CD4-positive, alpha-beta T cell (primary cell): ENCODE data around the gene BAIAP2. TPM values are rescaled to one million over a fixed set of nuclear protein-coding genes. Genes with fewer than 3 reads are reported as not detected.

ENCODE experiments used
- ATAC-seq: fragments of 200-7000 bp; cut with Tn5 transposase; one replicate; pipeline ENCODE4 v1.10.0; 2022; ENCODE audit warnings: mild to moderate bottlenecking; ENCODE audit not compliant: poor library complexity
- CTCF ChIA-PET: fragments of 350-600 bp; sonication (Branson Sonifier 250); formaldehyde crosslinking; loops from one replicate; lab custom pipeline; 2021; ENCODE audit warnings: antibody characterized with exemption, inconsistent platforms; lab: Charles Lee
- POLR2A ChIA-PET: fragments of 350-600 bp; sonication (Branson Sonifier 250); formaldehyde crosslinking; loops from one replicate; lab custom pipeline; 2021; ENCODE audit warnings: antibody characterized with exemption, inconsistent platforms; lab: Charles Lee
- DNase-seq, 14 experiments: peaks; one replicate each; pipeline ENCODE4 v3.0.0-alpha.2; 2013 to 2020; ENCODE audit warnings: mixed read lengths in 2 of 14
- H3K27ac ChIP-seq, 2 donors: one replicate each; pipeline versions ENCODE4 v1.5.1 to v1.7.0; 2013; ENCODE audit warnings: low read length in 2 of 2, low read depth in 1 of 2, mild to moderate bottlenecking in 1 of 2
- H3K27me3 ChIP-seq, 2 experiments: 1 replicate in 1 of 2; 2 replicates in 1 of 2; pipeline versions ENCODE4 v1.6.1 to v1.7.0; 2013; ENCODE audit warnings: low read length in 2 of 2, control low read depth in 1 of 2, mild to moderate bottlenecking in 1 of 2, moderate library complexity in 1 of 2; ENCODE audit not compliant: insufficient read depth in 2 of 2, control insufficient read depth in 1 of 2
- H3K36me3 ChIP-seq: one replicate; pipeline ENCODE4 v1.6.1; 2013; ENCODE audit warnings: low read length, control low read depth; ENCODE audit not compliant: insufficient read depth
- H3K4me1 ChIP-seq: one replicate; pipeline ENCODE4 v1.6.1; 2013; ENCODE audit warnings: low read length, control low read depth; ENCODE audit not compliant: insufficient read depth
- H3K4me3 ChIP-seq: one replicate; pipeline ENCODE4 v1.5.1; 2013; ENCODE audit warnings: mild to moderate bottlenecking, low read length, moderate library complexity
- H3K9me3 ChIP-seq, 2 experiments: 1 replicate in 1 of 2; 2 replicates in 1 of 2; pipeline versions ENCODE4 v1.6.1 to v1.7.0; 2013; ENCODE audit warnings: low read length in 2 of 2, mild to moderate bottlenecking in 2 of 2, control low read depth in 1 of 2, moderate library complexity in 1 of 2; ENCODE audit not compliant: control insufficient read depth in 1 of 2, insufficient read depth in 1 of 2
- H3K27ac Mint-ChIP-seq: one replicate; pipeline ENCODE4 v1.8.0; 2020; ENCODE audit warnings: mixed read lengths
- H3K27me3 Mint-ChIP-seq: one replicate; pipeline ENCODE4 v1.8.0; 2021; ENCODE audit warnings: mixed read lengths
- H3K36me3 Mint-ChIP-seq: one replicate; pipeline ENCODE4 v1.8.0; 2021; ENCODE audit warnings: low read depth, mixed read lengths
- H3K4me1 Mint-ChIP-seq: one replicate; pipeline ENCODE4 v1.8.0; 2021; ENCODE audit warnings: low read depth, mixed read lengths
- H3K4me3 Mint-ChIP-seq: one replicate; pipeline ENCODE4 v1.8.0; 2020; ENCODE audit warnings: mild to moderate bottlenecking, mixed read lengths
- H3K9me3 Mint-ChIP-seq: one replicate; pipeline ENCODE4 v1.8.0; 2020; ENCODE audit warnings: mixed read lengths
- intact Hi-C, 2 experiments: fragments of 100-400 bp; cut with DNase I in 1 of 2; cut with micrococcal nuclease in 1 of 2; formaldehyde crosslinking; loops; one replicate each; pipeline versions ENCODE4 v1.15.1 to v1.9.0; 2023 to 2025; cut with DNase I, micrococcal nuclease
- total RNA-seq, 174 experiments: library from RNA in 2 of 174; stranded (reverse) in 2 of 174; gene quantifications; one replicate each; pipeline ENCODE4 v1.2.3 and lab custom pipeline; 2021 to 2026
- TF ChIP-seq, protein P1 (sequence below): fragments of 200-600 bp; IDR thresholded peaks from one replicate; pipeline ENCODE4 v1.8.0; 2022; ENCODE audit warnings: antibody characterized with exemption, mild to moderate bottlenecking

BAIAP2 gene
- total RNA-seq, 2 experiments from 2014 or later: 4.2 to 4.9 TPM

DNA sequence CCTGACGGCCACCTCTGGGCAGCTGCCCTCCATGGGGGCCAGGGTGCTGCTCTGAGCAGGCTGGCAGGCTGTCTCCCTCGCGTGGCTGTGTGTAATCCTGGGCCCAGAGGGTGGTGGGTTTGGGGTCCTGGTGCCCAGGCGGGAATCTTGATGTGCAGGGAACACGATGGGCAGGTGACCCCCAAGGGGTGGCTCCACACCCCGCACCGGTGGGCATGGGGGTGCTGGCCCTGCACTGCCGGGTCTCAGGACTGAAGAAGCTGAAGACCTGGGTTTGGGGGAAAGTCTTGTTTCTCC, 34.7 kb upstream of the BAIAP2 start:
- Mint-ChIP-seq H3K9me3 (no peaks in the 10 kb centered on the region), H3K27ac (no peak overlapping the region), H3K36me3 (peaks cover 20% of the 10 kb centered on the region), H3K4me3 (no peak overlapping the region), H3K4me1 (peaks cover 18% of the 10 kb centered on the region), H3K27me3 (peaks cover 24% of the 10 kb centered on the region)
- peaks cover 11 to 17% of the 10 kb centered on the region in 2 experiments for H3K27me3 ChIP-seq
- no peak overlapping the region for H3K27ac ChIP-seq
- TF ChIP-seq, protein P1, sequence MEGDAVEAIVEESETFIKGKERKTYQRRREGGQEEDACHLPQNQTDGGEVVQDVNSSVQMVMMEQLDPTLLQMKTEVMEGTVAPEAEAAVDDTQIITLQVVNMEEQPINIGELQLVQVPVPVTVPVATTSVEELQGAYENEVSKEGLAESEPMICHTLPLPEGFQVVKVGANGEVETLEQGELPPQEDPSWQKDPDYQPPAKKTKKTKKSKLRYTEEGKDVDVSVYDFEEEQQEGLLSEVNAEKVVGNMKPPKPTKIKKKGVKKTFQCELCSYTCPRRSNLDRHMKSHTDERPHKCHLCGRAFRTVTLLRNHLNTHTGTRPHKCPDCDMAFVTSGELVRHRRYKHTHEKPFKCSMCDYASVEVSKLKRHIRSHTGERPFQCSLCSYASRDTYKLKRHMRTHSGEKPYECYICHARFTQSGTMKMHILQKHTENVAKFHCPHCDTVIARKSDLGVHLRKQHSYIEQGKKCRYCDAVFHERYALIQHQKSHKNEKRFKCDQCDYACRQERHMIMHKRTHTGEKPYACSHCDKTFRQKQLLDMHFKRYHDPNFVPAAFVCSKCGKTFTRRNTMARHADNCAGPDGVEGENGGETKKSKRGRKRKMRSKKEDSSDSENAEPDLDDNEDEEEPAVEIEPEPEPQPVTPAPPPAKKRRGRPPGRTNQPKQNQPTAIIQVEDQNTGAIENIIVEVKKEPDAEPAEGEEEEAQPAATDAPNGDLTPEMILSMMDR: no peak
- peaks cover 16% of the 10 kb centered on the region for H3K4me1 ChIP-seq
- ATAC-seq: no peak
- peaks cover 0 to 10% of the 10 kb centered on the region in 2 experiments for H3K9me3 ChIP-seq
- DNase-seq: no peak
- CTCF ChIA-PET: no interaction called here
- POLR2A ChIA-PET: no interaction called here
- intact Hi-C loops: no loop called here
- H3K36me3 ChIP-seq: peaks cover 45% of the 10 kb centered on the region
- no peak overlapping the region for H3K4me3 ChIP-seq

GRCh38 chr17:81000631-81001357, 34.2 kb upstream of the BAIAP2 start:
- H3K27ac ChIP-seq: no peak overlapping the region
- ATAC-seq (no peak), DNase-seq (no peak)
- H3K36me3 Mint-ChIP-seq: peaks cover 15% of the 10 kb centered on the region
- no peak overlapping the region for H3K4me3 ChIP-seq
- H3K27me3 ChIP-seq: peaks cover 12 to 17% of the 10 kb centered on the region in 2 experiments
- CTCF ChIA-PET: no interaction called here
- intact Hi-C loops: no loop called here
- peaks cover 0 to 10% of the 10 kb centered on the region in 2 experiments for H3K9me3 ChIP-seq
- H3K4me1 ChIP-seq: peaks cover 16% of the 10 kb centered on the region
- no peak overlapping the region for H3K4me3 Mint-ChIP-seq
- POLR2A ChIA-PET: no interaction called here
- H3K36me3 ChIP-seq: peaks cover 41% of the 10 kb centered on the region
- TF ChIP-seq, protein P1: no peak
- no peak overlapping the region for H3K27ac Mint-ChIP-seq
- peaks cover 18% of the 10 kb centered on the region for H3K4me1 Mint-ChIP-seq
- no peaks in the 10 kb centered on the region for H3K9me3 Mint-ChIP-seq
- peaks cover 25% of the 10 kb centered on the region for H3K27me3 Mint-ChIP-seq

DNA sequence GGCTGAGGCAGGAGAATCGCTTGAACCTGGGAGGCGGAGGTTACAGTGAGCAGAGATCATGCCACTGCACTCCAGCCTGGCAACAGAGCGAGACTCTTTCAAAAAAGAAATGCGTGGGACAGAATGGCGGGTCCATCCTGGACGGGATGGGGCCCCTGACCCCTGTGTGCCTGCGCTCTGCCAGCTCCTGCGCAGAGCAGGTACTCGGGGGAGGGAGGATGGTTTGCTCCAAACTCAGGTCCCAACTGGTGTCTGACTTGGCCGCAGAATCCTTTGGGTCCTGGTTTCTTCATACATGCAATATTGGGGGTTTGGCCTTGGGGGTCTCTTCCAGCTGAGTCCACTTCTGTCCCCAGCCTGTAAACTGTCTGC, 33.0 kb upstream of the BAIAP2 start:
- ChIA-PET CTCF (interaction anchor here (1.3 kb wide), 1 partner anchor 100 kb away, joined by 4 read pairs; no protein-coding TSS in a partner anchor), POLR2A (interaction anchor here (0.6 to 3.9 kb wide), 2 partner anchors 11 to 16 kb away, joined by 4 to 22 read pairs; no protein-coding TSS in a partner anchor)
- H3K9me3 Mint-ChIP-seq: no peaks in the 10 kb centered on the region
- H3K27me3 ChIP-seq: peaks cover 20 to 22% of the 10 kb centered on the region in 2 experiments
- H3K36me3 ChIP-seq: peaks cover 30% of the 10 kb centered on the region
- no peak overlapping the region for H3K4me3 ChIP-seq
- H3K4me3 Mint-ChIP-seq: no peak overlapping the region
- H3K36me3 Mint-ChIP-seq: peaks cover 9% of the 10 kb centered on the region
- TF ChIP-seq, protein P1: no peak
- no peak for ATAC-seq
- intact Hi-C loops: no loop called here
- H3K27ac Mint-ChIP-seq: no peak overlapping the region
- DNase-seq: no peak
- H3K27me3 Mint-ChIP-seq: peaks cover 37% of the 10 kb centered on the region
- H3K4me1 ChIP-seq: peaks cover 16% of the 10 kb centered on the region
- H3K9me3 ChIP-seq: peaks cover 0 to 10% of the 10 kb centered on the region in 2 experiments
- H3K4me1 Mint-ChIP-seq: peaks cover 18% of the 10 kb centered on the region
- no peak overlapping the region for H3K27ac ChIP-seq
